GM19240 (cell line): ENCODE results near the gene EIF1B.

Experiments used
- DNase-seq: peaks from one replicate; pipeline ENCODE4 v3.0.0; 2011; ENCODE audit warnings: low spot score; ENCODE audit not compliant: insufficient read length

Gene EIF1B

GRCh38 chr3:40308725-40309417 is 636 bp upstream of the EIF1B start:
- DNase-seq, result no peak

GRCh38 chr3:40309925-40310695 is 603 bp downstream of the EIF1B start:
- DNase-seq, result peak; percentile 19

- no peak for DNase-seq
Observed at GRCh38 chr3:40310705-40311104, 1.2 kb downstream of the EIF1B start.

- DNase-seq, result no peak
Observed at GRCh38 chr3:40312661-40313226, 3.2 kb downstream of the EIF1B start.

- no peak for DNase-seq
Observed at GRCh38 chr3:40313975-40314860, 4.7 kb downstream of the EIF1B start.

GRCh38 chr3:40317061-40317855 is 7.8 kb downstream of the EIF1B start:
- no peak for DNase-seq

- no peak for DNase-seq
Observed at GRCh38 chr3:40321818-40322217, 12.3 kb downstream of the EIF1B start.

- no peak for DNase-seq
Observed at GRCh38 chr3:40323946-40324345, 14.4 kb downstream of the EIF1B start.

- DNase-seq, result no peak
Observed at GRCh38 chr3:40324621-40325020, 15.1 kb downstream of the EIF1B start.

GRCh38 chr3:40325465-40325864 is 16.0 kb downstream of the EIF1B start:
- no peak for DNase-seq

- no peak for DNase-seq
Observed at GRCh38 chr3:40328374-40328773, 18.9 kb downstream of the EIF1B start.

GRCh38 chr3:40329071-40329470 is 19.6 kb downstream of the EIF1B start:
- no peak for DNase-seq

GRCh38 chr3:40332684-40333083 is 23.2 kb downstream of the EIF1B start:
- DNase-seq, result no peak

GRCh38 chr3:40333416-40333815 is 23.9 kb downstream of the EIF1B start:
- no peak for DNase-seq

GRCh38 chr3:40333852-40334251 is 24.3 kb downstream of the EIF1B start:
- DNase-seq, result no peak

GRCh38 chr3:40336101-40336500 is 26.6 kb downstream of the EIF1B start:
- DNase-seq, result no peak

GRCh38 chr3:40336511-40337135 is 27.1 kb downstream of the EIF1B start:
- DNase-seq, result no peak

- DNase-seq, result no peak
Observed at GRCh38 chr3:40337136-40338108, 27.9 kb downstream of the EIF1B start.

- DNase-seq, result no peak
Observed at GRCh38 chr3:40339871-40340270, 30.4 kb downstream of the EIF1B start.
